ENCODE data around the gene DPM2.

- TF ChIP-seq, protein P1, sequence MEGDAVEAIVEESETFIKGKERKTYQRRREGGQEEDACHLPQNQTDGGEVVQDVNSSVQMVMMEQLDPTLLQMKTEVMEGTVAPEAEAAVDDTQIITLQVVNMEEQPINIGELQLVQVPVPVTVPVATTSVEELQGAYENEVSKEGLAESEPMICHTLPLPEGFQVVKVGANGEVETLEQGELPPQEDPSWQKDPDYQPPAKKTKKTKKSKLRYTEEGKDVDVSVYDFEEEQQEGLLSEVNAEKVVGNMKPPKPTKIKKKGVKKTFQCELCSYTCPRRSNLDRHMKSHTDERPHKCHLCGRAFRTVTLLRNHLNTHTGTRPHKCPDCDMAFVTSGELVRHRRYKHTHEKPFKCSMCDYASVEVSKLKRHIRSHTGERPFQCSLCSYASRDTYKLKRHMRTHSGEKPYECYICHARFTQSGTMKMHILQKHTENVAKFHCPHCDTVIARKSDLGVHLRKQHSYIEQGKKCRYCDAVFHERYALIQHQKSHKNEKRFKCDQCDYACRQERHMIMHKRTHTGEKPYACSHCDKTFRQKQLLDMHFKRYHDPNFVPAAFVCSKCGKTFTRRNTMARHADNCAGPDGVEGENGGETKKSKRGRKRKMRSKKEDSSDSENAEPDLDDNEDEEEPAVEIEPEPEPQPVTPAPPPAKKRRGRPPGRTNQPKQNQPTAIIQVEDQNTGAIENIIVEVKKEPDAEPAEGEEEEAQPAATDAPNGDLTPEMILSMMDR (IDR thresholded peaks at IDR 0.05): no peak
- no peak for TF ChIP-seq POLR2A (IDR thresholded peaks at IDR 0.05)
Measured at GRCh38 chr9:127934248-127934647, 3.4 kb downstream of the DPM2 start.
